Measurements from ENCODE around the gene ANO6.

- no peak for TF ChIP-seq POLR2AphosphoS5 (IDR thresholded peaks at IDR 0.05)
- TF ChIP-seq CTCF (IDR thresholded peaks at IDR 0.05), result no peak
- TF ChIP-seq EP300 (IDR thresholded peaks at IDR 0.05), result no peak
- no peak for TF ChIP-seq POLR2A (IDR thresholded peaks at IDR 0.05)
Observed at GRCh38 chr12:45276154-45276755, 60.4 kb downstream of the ANO6 start.
